Ectodermal cell (in vitro differentiated cells): Measurements from ENCODE around the gene PSMD14. TPM values are rescaled to one million over a fixed set of nuclear protein-coding genes. Genes with fewer than 3 reads are reported as not detected.
"Not testable (repeated sequence)": the region's sequence is repeated elsewhere in the genome, so short reads cannot be mapped to it uniquely, and the experiment has no call there.

Experiments used
- H3K27ac ChIP-seq: 2 replicates; pipeline ENCODE4 v1.7.0; 2013; ENCODE audit warnings: mild to moderate bottlenecking, low read depth, low read length; ENCODE audit not compliant: insufficient read depth, poor library complexity, severe bottlenecking
- H3K27me3 ChIP-seq: 2 replicates; pipeline ENCODE4 v1.7.0; 2013; ENCODE audit warnings: mild to moderate bottlenecking, low read length; ENCODE audit not compliant: insufficient read depth, control insufficient read depth, poor library complexity, severe bottlenecking
- H3K36me3 ChIP-seq: one replicate; pipeline ENCODE4 v1.7.0; 2013; ENCODE audit warnings: low read length; ENCODE audit not compliant: control insufficient read depth, insufficient read depth
- H3K4me1 ChIP-seq: one replicate; pipeline ENCODE4 v1.7.0; 2013; ENCODE audit warnings: low read length; ENCODE audit not compliant: control insufficient read depth, insufficient read depth
- H3K4me3 ChIP-seq: 2 replicates; pipeline ENCODE4 v1.7.0; 2013; ENCODE audit warnings: low read depth, low read length, control low read depth; ENCODE audit not compliant: insufficient read depth
- H3K9me3 ChIP-seq: 2 replicates; pipeline ENCODE4 v1.7.0; 2013; ENCODE audit warnings: mild to moderate bottlenecking, low read length, moderate library complexity; ENCODE audit not compliant: control insufficient read depth
- WGBS, 2 experiments: methylation state at CpG; one replicate each; pipeline ENCODE4 v1.1.7; 2013; ENCODE audit warnings: missing lambda C conversion rate in 2 of 2; 5-methylcytosine and 5-hydroxymethylcytosine counted together
- polyA plus RNA-seq, 4 experiments: library from polyadenylated mRNA; stranded (reverse); fragments of 50-300 nt; gene quantifications; one replicate each; pipeline ENCODE4 v1.2.3, GENCODE V29; 2013

The PSMD14 gene
- polyA plus RNA-seq (2013, experiment 1 of 4): 94.3 TPM
- 87.0 TPM for polyA plus RNA-seq (2013, experiment 2 of 4)
- polyA plus RNA-seq (2013, experiment 3 of 4): 66.0 TPM
- 68.7 TPM for polyA plus RNA-seq (2013, experiment 4 of 4)

DNA sequence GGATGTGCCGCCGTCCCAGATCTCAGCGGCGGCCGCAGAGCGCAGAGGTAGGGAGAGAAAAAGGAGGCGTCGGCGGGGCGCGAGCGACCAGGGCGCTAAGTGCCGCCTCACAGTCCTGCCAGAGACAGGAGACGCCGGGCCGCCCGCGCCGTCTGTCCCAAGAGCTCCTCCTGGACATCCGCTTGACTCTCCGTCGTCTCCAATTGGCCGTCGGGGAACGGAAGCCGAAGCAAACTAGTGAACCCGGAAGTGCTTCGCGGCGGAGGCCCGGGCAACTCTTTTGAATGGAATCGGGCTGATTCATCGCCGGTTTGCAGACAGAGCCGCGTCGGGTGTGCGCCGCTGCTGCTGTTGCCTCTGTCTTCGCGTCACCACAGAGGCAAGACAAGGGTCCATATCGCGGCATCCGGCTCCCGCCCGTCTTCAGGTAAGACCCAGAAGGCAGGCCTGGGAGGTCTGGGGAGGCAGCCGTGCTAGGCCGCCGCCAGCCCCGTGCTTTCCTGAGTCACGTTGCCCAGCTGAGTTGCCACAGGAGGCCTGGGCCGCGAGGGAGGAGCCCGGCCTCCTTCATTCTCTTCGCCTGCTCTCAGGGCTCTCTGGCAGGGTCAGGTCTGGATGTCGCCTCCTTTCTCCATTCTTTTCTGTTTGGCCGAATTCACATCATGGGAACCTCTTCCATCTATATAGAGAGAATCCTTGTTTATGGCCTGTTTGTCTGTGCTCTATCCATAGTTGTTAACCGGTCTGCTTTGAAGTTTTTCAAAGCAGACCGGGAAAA is at the start of gene PSMD14:
Gene PSMD14, plus strand, starts transcription at position 248 of the 778 bp plus-strand sequence. CDS start 10,401 bp downstream, outside the sequence.
- no peaks in the 10 kb centered on the region for H3K36me3 ChIP-seq
- peak within 1 kb of the TSS; percentile 92 for H3K27ac ChIP-seq
- H3K4me1 ChIP-seq: peaks cover 7% of the 10 kb centered on the region
- H3K27me3 ChIP-seq: no peaks in the 10 kb centered on the region
- H3K9me3 ChIP-seq: no peaks in the 10 kb centered on the region
- 0 to 1% methylated on average over 60 of the region's 60 CpGs for WGBS, 2 experiments
- peak within 1 kb of the TSS; percentile 61 for H3K4me3 ChIP-seq

DNA sequence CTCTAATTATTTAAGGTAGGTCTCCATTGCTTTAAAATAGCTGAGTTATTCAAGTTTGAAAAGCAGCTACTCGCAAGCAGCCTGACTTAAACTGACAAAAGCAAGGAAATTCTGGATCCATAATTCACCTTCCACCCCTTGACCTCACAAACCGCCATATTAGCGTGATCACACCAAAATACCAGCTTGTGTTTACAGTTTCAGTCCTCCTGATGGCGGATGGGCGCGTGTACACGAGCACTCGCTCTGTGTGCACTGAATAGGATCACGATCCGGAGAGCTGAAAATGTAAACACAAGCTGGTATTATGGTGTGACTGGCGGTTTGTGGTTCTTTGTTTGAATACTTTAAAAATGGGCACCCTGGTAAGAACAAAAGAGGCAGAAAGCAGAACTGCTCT is 42.4 kb upstream of the PSMD14 start:
- no peak overlapping the region for H3K4me3 ChIP-seq
- H3K9me3 ChIP-seq: no peaks in the 10 kb centered on the region
- H3K36me3 ChIP-seq: no peaks in the 10 kb centered on the region
- no peaks in the 10 kb centered on the region for H3K27me3 ChIP-seq
- no peak overlapping the region for H3K27ac ChIP-seq
- H3K4me1 ChIP-seq: no peaks in the 10 kb centered on the region
- 93% methylated on average over 11 of the region's 11 CpGs for WGBS, 2 experiments

DNA sequence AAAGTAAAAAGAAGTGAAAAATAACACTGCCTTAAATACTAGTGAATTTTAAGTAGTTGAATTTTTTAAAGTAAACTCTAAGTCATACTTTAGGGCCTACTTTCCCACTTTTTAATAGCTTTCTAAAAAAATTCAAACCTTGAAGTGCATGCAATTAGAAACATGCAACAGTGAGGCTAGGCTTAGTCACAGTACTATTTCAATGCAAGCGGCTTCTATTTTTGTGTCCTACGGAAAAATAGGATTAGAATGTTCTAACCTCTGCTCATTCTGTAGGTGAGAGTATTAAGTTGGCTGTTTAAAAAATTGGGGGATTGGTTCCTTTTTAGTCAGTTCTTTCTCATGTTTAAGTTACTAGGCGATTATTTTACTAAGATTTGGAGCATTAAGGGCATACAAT is 39.1 kb upstream of the PSMD14 start:
- 89 to 100% methylated on average over 2 of the region's 3 CpGs for WGBS, 2 experiments
- H3K9me3 ChIP-seq: no peaks in the 10 kb centered on the region
- H3K4me3 ChIP-seq: no peak overlapping the region
- H3K27ac ChIP-seq: no peak overlapping the region
- H3K4me1 ChIP-seq: no peaks in the 10 kb centered on the region
- H3K36me3 ChIP-seq: no peaks in the 10 kb centered on the region
- no peaks in the 10 kb centered on the region for H3K27me3 ChIP-seq

DNA sequence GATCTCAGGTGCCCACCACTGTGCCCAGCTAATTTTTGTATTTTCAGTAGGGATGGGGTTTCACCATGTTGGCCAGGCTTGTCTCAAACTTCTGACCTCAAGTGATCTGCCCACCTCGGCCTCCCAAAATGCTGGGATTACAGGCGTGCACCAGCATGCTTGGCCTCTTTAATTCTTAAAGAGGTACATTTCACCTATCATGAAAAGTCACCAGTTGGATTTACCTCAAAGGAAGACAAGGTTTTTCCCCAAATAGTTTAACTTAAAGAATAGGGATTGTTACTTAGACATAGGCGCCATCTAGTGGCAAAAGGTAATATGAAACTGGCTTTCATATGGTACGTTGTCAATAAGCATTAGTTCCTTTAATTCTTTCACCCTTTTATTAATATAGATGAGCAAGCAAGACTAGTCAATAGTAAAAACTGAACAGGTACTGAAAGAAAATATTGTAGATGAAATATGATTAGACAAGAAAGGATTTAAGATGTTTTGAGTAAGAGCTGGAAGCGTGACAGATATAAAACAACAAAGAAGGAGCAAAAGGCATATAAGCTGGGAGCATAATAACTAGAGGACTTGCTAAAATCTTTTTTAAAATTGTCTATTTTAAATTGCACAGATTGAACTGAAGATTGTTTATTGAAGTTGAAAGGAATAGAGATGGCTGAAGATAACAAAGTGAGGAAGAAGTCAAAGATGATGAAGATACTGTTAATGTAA is 35.0 kb upstream of the PSMD14 start:
- H3K27ac ChIP-seq: no peak overlapping the region
- whole genome bisulfite sequencing, 2 experiments: 40 to 57% methylated on average over 3 to 4 of the region's 5 CpGs
- H3K4me1 ChIP-seq: no peaks in the 10 kb centered on the region
- H3K4me3 ChIP-seq: no peak overlapping the region
- no peaks in the 10 kb centered on the region for H3K36me3 ChIP-seq
- no peaks in the 10 kb centered on the region for H3K27me3 ChIP-seq
- H3K9me3 ChIP-seq: no peaks in the 10 kb centered on the region

DNA sequence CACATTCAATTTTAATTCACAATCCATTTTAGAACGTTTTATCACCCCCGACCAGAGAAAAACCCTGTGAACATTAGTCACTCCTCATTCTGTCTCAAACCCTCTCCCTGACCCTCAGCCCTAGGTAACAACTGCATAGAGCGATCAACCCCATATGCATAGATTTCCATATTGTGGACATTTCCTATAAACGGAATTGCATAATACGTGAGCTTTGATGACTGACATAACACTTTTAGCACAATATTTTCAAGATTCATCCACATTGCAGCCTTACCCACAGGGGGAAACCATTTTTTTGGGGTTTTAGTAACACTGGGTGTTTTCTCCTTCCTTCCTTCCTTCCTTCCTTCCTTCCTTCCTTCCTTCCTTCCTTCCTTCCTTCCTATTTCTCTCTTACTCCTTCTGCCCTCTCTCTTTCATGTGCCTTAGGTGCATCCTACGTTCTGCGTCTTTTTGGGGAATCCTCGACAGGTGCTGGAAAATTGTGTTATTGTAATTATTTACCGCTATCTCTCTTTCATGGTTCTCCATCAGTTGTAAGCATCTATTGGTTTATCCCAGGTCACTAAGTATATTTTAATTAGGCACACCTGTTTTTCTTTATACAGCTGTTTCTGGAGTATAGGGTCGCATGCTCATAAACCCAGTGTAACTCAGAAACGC is 29.5 kb upstream of the PSMD14 start:
- not testable (repeated sequence) for H3K9me3 ChIP-seq, H3K27ac ChIP-seq, H3K4me1 ChIP-seq, H3K27me3 ChIP-seq, H3K36me3 ChIP-seq, H3K4me3 ChIP-seq
- 76 to 77% methylated on average over 11 of the region's 11 CpGs for WGBS, 2 experiments

DNA sequence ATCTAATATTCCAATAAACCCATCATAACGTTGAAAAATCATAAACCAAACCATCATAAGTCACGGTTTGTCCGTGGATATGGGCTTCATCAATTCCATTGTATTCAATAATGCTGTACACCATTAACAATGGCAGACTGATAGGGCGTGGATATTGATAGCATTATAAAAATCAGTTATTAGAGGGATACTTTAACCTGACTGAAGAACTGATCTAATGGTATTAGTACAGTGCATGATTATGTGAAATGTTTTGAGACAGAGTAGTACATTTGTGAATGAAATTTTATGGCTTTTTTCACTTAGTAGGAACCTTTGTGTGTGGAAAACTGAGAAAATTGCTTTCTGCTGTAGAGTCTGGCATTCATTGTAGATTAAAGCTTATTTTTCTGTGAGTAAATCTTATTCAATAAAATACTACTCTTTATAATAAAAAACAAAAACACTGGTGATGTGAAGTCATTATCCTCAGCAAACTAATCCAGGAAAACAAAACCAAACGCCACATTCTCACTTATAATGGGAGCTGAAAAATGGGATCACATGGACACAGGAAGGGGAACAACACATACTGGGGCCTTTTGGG is 28.9 kb upstream of the PSMD14 start:
- not testable (repeated sequence) for H3K36me3 ChIP-seq, H3K27ac ChIP-seq, H3K9me3 ChIP-seq, H3K4me1 ChIP-seq, H3K27me3 ChIP-seq, H3K4me3 ChIP-seq
- WGBS, 2 experiments: 86 to 97% methylated on average over 5 of the region's 5 CpGs

DNA sequence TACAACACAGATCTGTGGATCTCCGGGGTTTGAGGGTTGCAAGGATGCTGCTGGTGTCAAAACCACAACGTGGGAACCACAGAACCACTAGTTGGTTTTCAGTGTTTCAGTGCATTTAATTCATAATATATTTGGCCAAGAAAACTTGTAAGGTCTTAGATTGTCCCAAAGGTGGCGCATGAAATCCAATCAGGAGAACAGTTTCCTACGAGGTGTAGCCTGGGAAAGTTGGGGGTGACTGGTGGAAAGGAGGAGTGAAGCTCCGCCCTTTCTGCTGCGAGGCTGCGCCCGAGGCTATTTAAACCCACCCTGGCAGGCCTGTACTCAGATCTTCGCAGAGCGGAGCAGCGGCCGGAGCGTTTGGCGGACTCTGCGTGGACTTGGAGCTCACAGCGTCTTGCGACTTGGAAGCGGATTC is 27.3 kb upstream of the PSMD14 start:
- WGBS, 2 experiments: 69 to 70% methylated on average over 17 to 18 of the region's 18 CpGs
- H3K27ac ChIP-seq, H3K9me3 ChIP-seq, H3K4me3 ChIP-seq, H3K27me3 ChIP-seq, H3K36me3 ChIP-seq, H3K4me1 ChIP-seq: not testable (repeated sequence)

DNA sequence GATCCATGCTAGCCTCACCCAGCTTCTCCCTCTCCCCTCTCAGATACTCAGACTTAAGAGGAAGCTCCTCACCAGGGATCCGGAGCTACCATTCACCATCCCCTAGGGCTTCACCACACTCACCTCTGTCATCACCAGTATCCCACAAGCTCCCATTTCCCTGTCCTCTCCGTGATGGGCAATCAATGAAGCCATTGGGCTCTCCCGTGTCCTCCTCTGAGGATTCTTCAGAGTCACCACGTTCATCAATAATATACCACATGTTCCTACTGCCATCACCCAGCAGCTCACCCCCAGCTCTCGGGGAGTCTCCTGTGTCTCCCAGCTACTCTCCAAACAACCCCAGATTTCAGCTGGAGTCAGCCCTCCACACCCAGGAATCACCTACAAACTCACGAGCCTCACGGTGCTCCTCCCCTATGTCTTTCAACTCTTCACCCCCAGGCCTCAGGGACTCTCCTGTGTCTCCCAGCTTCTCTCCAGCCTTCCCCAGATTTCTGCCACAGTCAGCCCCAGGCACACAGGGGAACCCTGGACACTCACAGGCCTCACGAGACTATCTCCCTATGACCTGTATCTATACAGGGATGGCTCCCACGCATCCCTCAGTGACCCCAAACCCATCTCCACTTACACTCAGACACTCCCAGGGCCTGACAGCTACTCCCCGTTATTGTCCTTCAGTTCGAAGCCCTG is 26.5 kb upstream of the PSMD14 start:
- not testable (repeated sequence) for H3K27me3 ChIP-seq, H3K4me1 ChIP-seq, H3K9me3 ChIP-seq, H3K4me3 ChIP-seq, H3K27ac ChIP-seq, H3K36me3 ChIP-seq
- WGBS, 2 experiments: 88 to 92% methylated on average over 11 of the region's 11 CpGs

DNA sequence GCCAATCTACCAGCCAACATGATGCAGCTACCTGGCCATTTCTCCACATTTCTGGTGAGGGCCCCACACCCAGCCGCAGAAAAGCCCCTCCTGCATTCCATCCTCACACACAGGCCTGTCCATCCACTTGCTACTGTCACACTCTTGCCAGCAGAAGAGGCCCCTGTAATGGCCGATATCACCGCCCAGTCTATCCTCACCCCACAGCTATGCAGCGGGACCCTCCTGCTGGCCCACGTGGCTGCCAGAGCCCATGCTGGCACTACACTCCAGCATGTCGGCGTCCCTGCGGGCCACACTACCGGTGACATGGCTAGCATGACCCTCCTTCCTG is 25.9 kb upstream of the PSMD14 start:
- not testable (repeated sequence) for H3K27me3 ChIP-seq, H3K27ac ChIP-seq, H3K36me3 ChIP-seq, H3K4me3 ChIP-seq, H3K9me3 ChIP-seq, H3K4me1 ChIP-seq
- 91 to 92% methylated on average over 9 of the region's 9 CpGs for WGBS, 2 experiments
